Left renal pelvis (tissue), 4 donors: ENCODE measurements around the gene GNAQ. TPM values are rescaled to one million over a fixed set of nuclear protein-coding genes. Genes with fewer than 3 reads are reported as not detected.

Experiments used
- DNase-seq, 4 donors: peaks; one replicate each; pipeline ENCODE4 v3.0.0-alpha.2; 2013; ENCODE audit warnings: low read depth in 4 of 4, low spot score in 3 of 4
- polyA plus RNA-seq, 4 donors: library from polyadenylated mRNA; unstranded; fragments of 120-200 nt; gene quantifications; one replicate each; pipeline ENCODE4 v1.2.1, GENCODE V29; 2013; ENCODE audit not compliant: insufficient read length in 4 of 4

The GNAQ gene
- polyA plus RNA-seq, 4 donors: 60.6 to 75.1 (median 62.3) TPM

DNA sequence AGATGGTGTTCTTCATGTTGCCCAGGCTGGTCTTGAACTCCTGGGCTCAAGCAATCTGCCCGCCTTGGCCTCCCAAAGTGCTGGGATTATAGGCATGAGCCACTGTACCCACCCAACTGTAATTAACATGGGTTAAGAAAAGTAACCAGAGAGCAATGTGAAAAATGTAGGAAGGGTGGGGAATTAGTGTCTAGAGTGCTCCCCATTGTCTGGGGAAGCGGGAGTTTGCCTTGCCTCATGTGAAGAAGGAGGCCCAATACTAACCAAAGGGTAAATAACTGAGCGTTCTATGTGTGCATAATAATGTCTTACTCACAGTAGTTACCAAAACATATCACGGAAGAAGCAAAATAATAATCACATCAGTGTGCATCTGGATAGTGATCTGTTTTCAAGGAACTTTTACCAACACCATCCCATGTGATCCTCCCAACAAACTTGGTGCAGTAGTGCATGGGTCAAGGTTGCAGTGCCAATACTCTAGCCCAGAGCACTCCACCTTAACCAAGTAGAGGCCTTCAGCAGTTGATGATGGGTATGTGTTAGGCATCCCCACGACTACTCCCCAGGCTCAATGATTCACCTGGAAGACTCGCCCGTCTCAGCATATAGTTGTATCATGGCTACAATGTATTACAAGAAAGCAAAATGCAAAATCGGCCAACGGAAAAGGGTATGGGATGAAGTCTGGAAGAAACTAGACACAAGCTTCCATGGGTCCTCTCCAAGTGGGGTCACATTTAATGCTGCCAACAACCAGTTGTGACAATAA is 26.2 kb downstream of the GNAQ start:
- DNase-seq: no peak

DNA sequence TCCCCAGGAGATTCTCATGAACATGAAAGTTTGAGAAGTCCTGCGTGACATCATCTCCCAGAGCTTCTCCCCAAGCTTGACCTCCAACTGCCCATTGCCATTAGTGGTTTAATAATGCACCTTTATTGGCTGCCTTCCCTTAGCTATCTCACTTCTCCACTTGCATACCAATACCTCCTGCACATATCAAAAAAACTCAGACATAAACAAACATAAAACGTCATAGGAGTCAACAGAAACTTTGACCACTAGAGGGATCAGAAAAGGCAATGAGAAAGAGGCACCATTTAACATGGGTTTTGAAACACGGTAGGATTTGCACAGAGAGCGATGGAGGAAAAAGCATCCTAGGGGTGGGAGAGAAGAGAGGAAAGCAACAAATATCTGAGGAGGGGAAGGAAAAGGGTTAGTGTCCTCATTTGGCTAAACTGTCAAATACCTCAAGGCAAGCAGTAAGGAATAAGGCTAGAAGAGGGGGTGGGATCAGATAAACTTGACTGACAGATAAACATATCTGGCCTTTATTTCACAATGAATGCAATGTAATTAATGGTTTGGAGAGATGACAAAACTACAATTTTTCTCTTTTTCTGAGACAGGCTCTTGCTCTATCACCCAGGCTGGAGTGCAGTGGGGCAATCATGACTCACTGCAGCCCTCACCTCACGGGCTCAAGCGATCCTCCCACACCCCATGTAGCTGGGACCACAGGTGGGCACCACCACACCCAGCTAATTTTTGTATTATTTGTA is 27.0 kb downstream of the GNAQ start:
- DNase-seq: no peak

DNA sequence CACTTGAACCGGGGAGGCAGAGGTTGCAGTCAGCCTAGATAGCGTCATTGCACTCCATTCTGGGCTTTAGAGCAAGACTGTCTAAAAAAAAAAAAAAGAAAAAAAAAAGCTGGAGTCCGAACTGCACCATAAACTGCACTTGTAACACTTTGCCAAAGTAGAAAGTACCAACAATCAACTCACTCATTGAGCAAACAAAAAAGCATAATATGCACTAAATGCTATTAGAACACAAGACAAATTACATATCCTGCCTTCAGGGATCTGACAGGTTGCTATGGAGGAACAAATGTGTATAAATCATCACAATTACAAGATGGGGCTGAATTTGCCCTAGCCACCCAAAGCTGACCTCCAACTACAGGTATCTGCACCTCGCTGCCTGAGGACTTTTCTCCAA is 27.9 kb downstream of the GNAQ start:
- no peak for DNase-seq

DNA sequence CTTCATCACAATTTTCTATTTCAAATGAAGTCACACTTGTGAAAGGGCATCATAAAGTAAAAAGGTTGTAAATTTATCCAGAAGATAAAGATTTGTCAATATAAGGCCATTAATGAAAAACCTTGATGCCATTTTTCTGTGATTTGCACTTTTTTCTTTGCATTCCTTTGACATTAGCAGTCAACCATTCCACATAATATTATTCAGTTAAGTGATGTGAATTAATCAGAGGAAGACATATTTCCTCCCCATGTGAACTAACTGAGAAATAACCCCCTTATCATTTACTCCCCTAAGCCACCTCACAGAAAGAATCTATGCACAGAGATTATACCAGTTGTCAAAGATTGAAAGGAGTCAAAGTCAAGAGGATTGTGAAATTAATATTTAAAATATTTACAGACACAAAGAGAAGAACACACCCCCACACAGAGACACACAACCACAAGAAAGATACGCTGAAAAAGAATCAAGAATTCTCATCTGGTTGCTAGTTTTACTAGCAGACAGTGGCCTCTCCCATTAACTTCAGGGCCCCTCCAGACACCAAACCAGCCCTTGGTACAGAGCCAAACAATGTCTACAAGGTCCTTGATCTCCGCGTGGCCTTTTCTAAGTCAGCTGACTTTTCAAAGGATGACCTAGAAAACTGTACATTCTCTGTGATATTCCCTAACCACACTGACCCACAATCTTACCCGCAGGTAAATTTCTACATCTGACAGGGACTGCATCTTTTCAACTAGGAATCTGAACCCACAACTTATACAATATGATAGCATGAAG is 29.5 kb downstream of the GNAQ start:
- DNase-seq: no peak

DNA sequence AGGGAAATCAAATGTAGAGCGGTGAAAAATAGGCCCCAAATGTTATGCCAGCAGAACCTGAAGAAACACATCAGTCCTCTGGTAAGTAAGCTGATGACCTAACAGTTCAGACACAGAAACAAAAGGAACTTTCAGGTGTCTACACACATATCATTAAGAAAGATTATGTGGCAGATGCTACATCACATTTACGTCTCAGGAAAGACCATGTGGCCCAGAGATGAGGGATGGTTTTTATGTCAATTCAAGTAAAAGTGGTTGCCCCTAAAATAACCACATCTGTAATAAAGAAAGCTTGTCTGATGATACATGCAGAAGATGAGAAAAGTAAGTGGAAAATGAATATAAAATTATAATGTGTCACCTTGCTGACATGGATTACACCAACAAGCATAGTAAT is 31.4 kb downstream of the GNAQ start:
- DNase-seq: no peak

DNA sequence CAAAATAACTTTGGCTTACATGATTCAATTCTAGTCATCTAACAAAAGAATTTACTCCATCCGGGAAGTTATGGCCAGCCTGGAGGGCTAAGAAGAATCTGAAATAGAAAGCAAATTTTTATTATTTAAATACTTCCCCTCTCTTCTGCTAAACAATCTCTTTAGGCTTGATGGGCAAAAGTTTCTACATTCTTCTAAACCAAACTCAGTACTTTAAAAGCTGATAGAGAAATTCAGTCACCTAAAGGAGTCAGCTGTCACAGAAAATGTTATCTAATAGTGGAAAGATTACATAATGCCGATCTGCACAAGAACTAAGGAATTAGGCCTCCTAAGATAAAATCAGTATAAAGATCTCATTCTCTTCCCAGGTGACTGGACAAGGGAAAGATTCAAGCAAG is 32.4 kb downstream of the GNAQ start:
- DNase-seq: no peak

DNA sequence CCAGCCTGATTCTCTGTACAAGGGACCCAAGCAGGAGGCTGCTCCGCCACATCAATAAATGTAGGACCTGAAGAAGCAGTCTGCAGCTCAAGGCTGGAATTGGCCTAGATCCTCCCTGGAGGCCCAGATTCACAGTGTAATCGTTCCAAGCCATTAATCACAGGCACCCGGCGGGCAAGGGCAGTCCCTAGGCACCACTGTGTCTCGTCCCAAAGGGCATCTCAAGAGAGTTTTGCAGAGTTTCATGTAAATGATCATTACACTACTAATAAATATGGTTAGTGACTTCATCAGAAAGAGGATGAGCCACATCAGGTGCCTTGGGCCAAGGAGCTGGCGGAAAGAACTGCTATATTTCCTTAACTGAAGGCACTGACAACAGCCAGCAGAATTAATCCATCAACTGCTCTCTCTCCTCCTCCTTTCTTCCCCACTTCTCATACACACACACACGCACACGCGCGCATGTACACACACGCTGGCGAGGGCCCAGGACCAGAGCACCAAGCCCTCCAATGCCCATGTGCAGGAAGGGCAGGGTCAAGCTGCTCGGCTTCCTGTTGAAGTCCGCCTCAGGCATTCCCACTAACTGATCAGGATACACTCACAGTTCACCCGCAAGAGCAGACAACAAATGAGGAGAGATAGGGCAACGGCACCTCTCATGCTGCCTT is 33.9 kb downstream of the GNAQ start:
- no peak for DNase-seq

DNA sequence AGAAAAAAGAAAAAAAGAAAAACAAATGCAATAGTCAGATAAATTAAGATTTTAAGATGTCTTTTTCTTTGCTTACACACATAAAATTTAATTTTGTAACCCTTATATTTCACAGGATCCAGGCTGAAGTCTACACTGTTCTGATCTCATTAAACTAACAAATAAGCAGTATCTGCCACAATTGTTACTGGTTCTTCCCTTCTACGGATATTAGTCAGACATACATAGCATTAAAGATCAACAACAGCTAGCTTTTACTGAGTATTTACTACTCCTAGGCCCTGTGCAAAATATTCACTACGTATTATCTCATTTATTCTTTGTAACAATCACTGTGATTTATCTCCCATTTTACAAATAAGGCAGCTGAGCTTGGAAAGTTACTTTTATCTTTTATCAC is 34.9 kb downstream of the GNAQ start:
- DNase-seq: no peak

DNA sequence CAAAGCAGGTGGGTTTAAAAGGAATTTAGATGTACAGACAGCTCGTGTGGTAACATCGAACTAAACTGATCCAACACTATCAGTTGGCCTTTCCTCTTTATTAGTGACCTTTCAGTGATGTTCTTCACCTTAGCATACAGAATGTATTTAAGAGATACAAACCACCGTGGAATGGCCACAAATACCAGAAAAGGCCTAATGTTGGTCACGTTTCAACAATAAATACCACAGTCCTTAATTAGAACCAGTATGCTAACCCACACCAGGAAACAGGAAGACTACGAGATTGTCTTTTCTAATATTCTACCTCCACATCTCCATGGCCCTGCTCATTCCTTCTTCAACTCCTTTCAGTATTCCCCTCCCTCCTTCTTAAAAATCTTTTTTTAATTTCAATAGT is 40.4 kb downstream of the GNAQ start:
- no peak for DNase-seq

DNA sequence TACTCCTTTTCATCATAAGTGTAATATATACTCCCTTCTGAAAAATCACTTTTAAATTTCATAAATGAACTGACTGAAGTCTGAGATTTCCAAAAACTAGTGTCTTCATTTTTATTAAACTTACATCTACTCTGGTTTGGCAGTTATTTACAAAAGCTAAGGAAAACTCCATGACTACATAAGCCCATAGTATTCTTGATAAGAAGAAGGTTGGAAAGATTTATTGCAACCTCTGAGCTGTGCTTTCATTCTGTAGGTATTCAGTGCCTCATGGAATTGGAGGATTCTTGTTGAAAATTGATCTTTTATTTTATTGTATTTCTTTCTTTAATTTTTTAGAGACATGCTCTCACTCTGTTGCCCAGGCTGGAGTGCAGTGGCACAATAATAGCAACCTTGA is 41.7 kb downstream of the GNAQ start:
- no peak for DNase-seq

DNA sequence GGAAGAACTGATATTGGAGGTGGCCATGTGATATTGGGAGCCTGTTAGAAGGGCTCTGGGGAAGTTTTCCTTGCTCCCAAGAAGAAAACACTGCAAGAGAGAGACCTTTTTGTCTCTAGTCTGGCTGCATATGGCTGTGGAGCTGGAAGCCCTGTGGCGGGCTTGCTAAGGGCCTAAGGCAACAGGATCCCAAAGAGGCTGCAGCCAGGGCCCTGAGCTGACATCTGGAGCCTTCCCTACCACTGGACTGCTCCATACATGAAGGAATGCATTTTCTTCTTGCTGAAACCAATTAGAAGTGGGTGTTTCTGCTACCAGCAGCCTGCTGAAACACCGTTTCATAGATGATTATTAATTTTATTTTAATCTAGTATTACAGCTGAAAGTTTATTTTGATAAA is 42.2 kb downstream of the GNAQ start:
- DNase-seq: no peak

DNA sequence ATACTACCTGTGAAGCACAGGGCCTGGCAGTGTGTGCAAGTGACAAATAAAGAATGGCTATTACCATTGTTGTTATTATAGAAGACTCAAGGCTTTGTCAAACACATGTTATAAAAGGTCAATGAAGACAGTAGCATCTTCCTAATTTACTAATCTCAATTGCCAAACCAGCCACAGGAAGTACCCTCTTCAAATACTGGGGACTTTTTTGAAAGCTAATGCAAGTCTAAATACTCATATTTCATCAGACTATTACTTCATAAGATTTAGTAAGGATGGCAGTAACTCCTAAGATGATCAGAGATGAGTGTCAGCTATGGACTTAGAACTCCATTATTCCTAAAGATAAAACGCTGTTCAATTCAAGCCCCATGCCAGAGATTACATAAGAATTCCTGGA is 43.0 kb downstream of the GNAQ start:
- DNase-seq: no peak

DNA sequence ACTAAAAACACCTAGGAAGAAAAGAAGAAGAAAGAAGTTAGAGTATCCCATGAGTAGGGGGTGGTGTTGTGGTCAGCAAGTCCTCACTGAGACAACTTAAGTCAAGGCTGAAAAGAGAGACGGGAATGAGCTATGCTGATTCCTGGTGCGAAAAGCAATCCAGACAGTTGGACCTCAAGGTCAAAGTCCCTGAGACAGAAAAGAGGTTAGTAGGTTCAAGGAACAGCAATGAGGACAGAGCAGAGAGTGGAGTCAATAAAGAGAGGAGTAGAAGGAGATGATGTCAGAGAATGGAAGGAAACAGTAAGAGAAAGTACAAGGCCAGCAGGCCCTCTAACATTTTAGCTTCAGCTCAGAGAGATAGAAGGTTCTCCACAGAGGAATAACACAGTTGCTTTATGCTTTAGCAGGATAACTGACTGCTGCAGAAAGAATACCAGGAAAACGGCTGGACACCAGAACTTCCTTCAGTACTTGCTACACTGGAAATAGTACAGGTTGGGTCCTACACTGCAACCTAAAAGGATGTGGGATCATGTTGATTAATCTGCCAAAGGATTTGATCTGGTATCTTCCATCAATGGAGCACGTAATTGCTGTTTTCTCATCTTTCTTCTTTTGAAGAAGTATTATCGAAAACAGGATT is 43.6 kb downstream of the GNAQ start:
- no peak for DNase-seq

DNA sequence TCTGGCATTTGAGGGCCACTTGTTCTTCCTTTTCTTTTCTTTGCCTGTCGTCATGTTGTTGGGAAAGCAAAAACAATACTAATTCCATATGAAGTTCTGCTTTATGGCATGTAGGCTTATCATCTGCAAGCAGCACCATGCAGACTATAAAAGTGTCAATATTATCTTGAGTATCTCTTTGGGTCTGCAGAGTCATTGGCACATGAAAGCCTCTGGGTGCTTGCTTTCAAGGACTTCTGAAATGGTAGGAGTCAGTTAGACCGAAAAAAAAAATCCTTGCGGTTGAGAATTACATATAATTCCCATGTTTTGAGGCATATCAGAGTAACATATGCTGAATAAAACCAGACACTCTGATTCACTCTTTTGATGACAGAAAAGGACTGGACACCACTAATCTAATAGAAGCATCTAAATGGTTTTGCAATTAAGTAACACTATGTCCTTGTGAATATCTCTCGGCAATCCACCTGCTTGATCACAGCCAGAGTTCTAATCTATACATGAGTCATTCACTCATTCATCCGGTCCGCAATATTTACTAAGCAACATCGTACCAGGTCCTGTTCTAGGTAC is 44.4 kb downstream of the GNAQ start:
- DNase-seq: no peak

DNA sequence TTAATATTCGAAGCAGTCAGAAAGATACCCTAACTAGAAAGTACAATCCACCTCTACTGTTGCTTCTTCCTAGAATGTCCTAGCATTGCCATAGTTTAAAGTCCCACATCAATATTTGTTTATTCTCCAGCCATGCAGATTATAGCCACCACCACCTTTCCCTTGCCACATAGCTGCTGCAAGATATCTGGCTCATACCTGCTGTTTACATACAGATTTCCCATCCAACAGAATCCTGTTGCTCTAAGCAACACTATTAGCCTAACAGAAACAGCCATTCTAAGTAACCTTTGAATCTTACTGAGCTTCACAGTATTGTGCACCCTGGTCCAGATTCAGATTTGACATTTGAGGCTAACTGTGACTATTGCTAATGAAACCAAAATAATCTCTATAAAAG is 45.6 kb downstream of the GNAQ start:
- no peak for DNase-seq

DNA sequence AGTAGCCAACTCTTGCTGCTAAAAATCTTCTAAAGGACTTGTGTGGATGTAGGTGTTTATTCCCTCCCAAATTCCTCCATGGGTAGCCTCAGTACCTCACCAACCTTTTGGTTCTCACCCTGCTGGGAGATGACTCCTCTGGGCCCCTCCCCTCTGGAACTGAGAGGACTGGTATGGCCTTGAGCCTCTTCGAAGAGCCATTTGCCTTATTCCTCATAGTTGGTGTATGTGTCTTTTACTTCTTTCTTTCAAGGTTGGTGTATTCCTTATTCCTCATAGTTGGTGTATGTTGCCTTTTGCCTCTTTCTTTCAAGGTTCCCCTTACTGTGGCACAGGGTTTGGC is 48.3 kb downstream of the GNAQ start:
- DNase-seq: no peak

DNA sequence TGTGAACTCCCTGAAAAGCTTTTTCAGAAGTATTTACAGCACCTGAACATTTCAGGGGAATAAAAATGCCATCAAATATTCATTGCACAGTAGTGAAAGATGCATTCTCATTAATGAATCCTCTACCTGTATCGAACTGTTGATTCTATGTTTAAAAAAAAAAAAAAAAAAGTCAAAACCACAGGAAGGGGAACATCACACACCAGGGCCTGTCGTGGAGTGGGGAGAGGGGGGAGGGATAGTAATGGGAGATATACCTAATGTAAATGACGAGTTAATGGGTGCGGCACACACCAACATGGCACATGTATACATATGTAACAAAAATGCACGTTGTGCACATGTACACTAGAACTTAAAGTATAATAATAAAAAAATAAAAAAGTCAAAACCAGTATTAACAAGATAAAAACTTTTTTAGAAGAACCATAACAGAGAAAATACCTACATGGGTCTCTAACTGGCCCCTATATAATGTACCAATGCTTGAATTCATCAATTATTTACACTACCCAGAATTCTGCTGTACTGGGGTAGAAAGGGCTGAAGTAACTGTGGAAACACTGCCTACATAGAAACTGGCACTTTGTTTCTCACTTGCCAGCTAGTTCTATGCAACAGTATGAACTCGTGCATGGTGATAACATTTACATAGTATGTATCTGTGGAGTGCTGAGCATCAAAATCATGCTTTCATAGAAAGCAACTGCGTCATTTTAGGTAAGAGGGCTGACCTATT is 48.9 kb downstream of the GNAQ start:
- DNase-seq: no peak

DNA sequence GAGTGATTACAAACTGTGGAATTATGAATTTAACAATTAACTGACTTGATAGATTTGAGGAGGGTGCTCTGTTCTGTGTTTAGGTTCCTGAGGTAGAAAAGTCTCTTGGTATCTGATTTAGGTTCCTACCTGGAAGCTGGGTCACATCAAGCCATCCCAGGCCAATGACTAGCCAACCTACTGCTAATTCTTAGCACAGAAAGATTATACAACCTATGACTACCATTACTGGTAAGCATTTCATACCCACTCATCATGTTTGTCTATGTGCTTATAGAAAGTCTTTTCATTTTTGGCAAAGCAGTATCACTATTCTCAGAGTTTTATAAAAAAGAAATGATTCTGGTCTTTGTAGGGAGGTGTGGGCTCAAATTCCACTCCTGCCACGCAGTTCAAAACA is 49.7 kb downstream of the GNAQ start:
- DNase-seq: no peak

DNA sequence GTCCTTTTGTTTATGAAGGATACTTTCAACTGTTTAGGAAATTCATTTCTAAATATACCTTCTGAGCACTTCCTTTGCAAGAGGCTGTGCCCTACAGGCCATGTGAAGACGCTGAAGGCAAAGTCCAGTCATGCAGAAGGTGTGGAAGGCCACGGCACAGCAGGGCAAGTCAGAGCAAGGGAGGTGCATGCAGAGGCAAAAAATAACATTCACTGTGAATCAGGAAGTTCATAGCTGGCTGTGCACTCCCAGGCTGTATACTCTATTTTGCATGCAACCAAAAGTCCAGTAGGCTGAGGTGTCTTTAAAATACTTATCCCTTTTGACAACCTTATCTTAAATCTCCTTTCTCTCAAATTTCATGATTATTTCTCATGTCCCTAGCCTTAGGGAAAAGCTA is 50.3 kb downstream of the GNAQ start:
- DNase-seq: no peak

DNA sequence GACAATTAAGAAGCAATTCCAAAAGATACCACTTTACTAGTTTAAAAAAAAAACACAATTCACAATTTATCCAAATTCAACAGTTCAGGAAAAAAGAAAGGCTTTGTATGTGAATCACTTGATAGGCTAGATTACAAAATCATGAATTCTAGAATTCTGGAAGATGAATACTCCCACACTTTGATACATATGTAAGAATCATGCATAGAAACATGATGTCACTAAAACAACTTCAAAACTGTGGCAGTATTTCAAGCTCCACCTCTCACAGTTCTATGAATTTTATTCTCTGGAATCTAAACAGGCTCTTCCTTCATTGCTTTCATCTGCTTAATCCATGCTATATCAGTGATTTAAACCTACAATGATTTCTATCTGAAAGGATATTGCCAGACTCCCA is 51.0 kb downstream of the GNAQ start:
- DNase-seq: no peak
